GM20000 (cell line): ENCODE results near the gene C17orf75.

Experiments used
- DNase-seq: peaks from one replicate; pipeline ENCODE4 v3.0.0; 2012; ENCODE audit warnings: low spot score
- CTCF ChIP-seq: IDR thresholded peaks from 2 replicates; pipeline ENCODE4 v1.5.1; 2012; ENCODE audit warnings: mild to moderate bottlenecking, control low read depth; ENCODE audit errors: extremely low read depth, missing control alignments

C17orf75 gene

GRCh38 chr17:32315171-32315570, 26.8 kb downstream of the C17orf75 start:
- no peak for DNase-seq
- TF ChIP-seq CTCF: no peak

GRCh38 chr17:32314636-32315035, 27.3 kb downstream of the C17orf75 start:
- DNase-seq: no peak
- TF ChIP-seq CTCF: no peak

GRCh38 chr17:32311028-32311536, 30.9 kb downstream of the C17orf75 start:
- no peak for DNase-seq
- no peak for TF ChIP-seq CTCF

- no peak for DNase-seq
- no peak for TF ChIP-seq CTCF
Observed at GRCh38 chr17:32307658-32308057, 34.3 kb downstream of the C17orf75 start.

- DNase-seq: no peak
Observed at GRCh38 chr17:32305049-32305448, 36.9 kb downstream of the C17orf75 start.

GRCh38 chr17:32303781-32304288, 38.1 kb downstream of the C17orf75 start:
- no peak for TF ChIP-seq CTCF
- no peak for DNase-seq

More at GRCh38 chr17:32305049-32305448, 36.9 kb downstream of the C17orf75 start:
- no peak for TF ChIP-seq CTCF

GRCh38 chr17:32302860-32303649, 38.9 kb downstream of the C17orf75 start:
- TF ChIP-seq CTCF: no peak
- no peak for DNase-seq
